Naive thymus-derived CD4-positive, alpha-beta T cell (primary cell): ENCODE data around the gene TTBK1. TPM values are rescaled to one million over a fixed set of nuclear protein-coding genes. Genes with fewer than 3 reads are reported as not detected.

Experiments
- ATAC-seq: fragments of 150-1000 bp; cut with Tn5 transposase; 2 replicates; pipeline ENCODE4 v1.10.0; 2021; ENCODE audit warnings: mild to moderate bottlenecking, moderate library complexity
- CTCF ChIA-PET: fragments of 350-600 bp; sonication (Branson Sonifier 250); formaldehyde crosslinking; loops from one replicate; lab custom pipeline; 2021; ENCODE audit warnings: antibody characterized with exemption; lab: Charles Lee
- POLR2A ChIA-PET: fragments of 350-600 bp; sonication (Branson Sonifier 250); formaldehyde crosslinking; loops from one replicate; lab custom pipeline; 2021; ENCODE audit warnings: antibody characterized with exemption, inconsistent platforms; lab: Charles Lee
- DNase-seq, 9 donors: peaks; one replicate each; pipeline versions ENCODE4 v3.0.0 to v3.0.0-alpha.2; 2020 to 2022; ENCODE audit warnings: mixed read lengths in 1 of 9
- H3K27ac ChIP-seq: one replicate; pipeline ENCODE4 v1.7.0; 2013; ENCODE audit warnings: mild to moderate bottlenecking, low read depth, low read length, moderate library complexity
- H3K27me3 ChIP-seq, 2 donors: one replicate each; pipeline ENCODE4 v1.7.0; 2013; ENCODE audit warnings: low read length in 2 of 2, mild to moderate bottlenecking in 2 of 2, moderate library complexity in 2 of 2; ENCODE audit not compliant: control insufficient read depth in 2 of 2, insufficient read depth in 2 of 2
- H3K36me3 ChIP-seq, 3 experiments: 1 replicate in 2 of 3; 2 replicates in 1 of 3; pipeline ENCODE4 v1.7.0; 2013; ENCODE audit warnings: low read length in 3 of 3, mild to moderate bottlenecking in 3 of 3, moderate library complexity in 1 of 3; ENCODE audit not compliant: insufficient read depth in 3 of 3, control insufficient read depth in 2 of 3
- H3K4me1 ChIP-seq, 2 donors: one replicate each; pipeline ENCODE4 v1.7.0; 2013; ENCODE audit warnings: low read length in 2 of 2, mild to moderate bottlenecking in 2 of 2, moderate library complexity in 1 of 2; ENCODE audit not compliant: control insufficient read depth in 2 of 2, insufficient read depth in 2 of 2
- H3K4me3 ChIP-seq: 2 replicates; pipeline ENCODE4 v1.7.0; 2013; ENCODE audit warnings: mild to moderate bottlenecking, low read length
- H3K9me3 ChIP-seq, 3 experiments: 1 replicate in 2 of 3; 2 replicates in 1 of 3; pipeline ENCODE4 v1.7.0; 2013; ENCODE audit warnings: low read length in 3 of 3; ENCODE audit not compliant: control insufficient read depth in 2 of 3
- H3K27ac Mint-ChIP-seq, 9 donors: one replicate each; pipeline ENCODE4 v1.8.0; 2020 to 2022; ENCODE audit warnings: mixed read lengths in 9 of 9, mild to moderate bottlenecking in 8 of 9, moderate library complexity in 5 of 9, inconsistent platforms in 2 of 9
- H3K27me3 Mint-ChIP-seq, 5 donors: one replicate each; pipeline ENCODE4 v1.8.0; 2021 to 2022; ENCODE audit warnings: mixed read lengths in 5 of 5, mild to moderate bottlenecking in 1 of 5
- H3K36me3 Mint-ChIP-seq, 5 donors: one replicate each; pipeline ENCODE4 v1.8.0; 2020 to 2022; ENCODE audit warnings: mixed read lengths in 5 of 5, mild to moderate bottlenecking in 3 of 5, inconsistent platforms in 1 of 5
- H3K4me1 Mint-ChIP-seq, 7 donors: one replicate each; pipeline ENCODE4 v1.8.0; 2020 to 2022; ENCODE audit warnings: mixed read lengths in 7 of 7, mild to moderate bottlenecking in 3 of 7, inconsistent platforms in 1 of 7
- H3K4me3 Mint-ChIP-seq, 10 donors: one replicate each; pipeline ENCODE4 v1.8.0; 2020 to 2022; ENCODE audit warnings: mild to moderate bottlenecking in 10 of 10, mixed read lengths in 10 of 10, moderate library complexity in 6 of 10, inconsistent platforms in 2 of 10
- H3K9me3 Mint-ChIP-seq, 11 donors: one replicate each; pipeline ENCODE4 v1.8.0; 2020 to 2022; ENCODE audit warnings: mixed read lengths in 11 of 11, mild to moderate bottlenecking in 4 of 11, inconsistent platforms in 1 of 11, moderate library complexity in 1 of 11
- intact Hi-C, 2 donors: fragments of 100-400 bp; cut with micrococcal nuclease; formaldehyde crosslinking; loops; one replicate each; pipeline ENCODE4 v1.15.1; 2023
- polyA plus RNA-seq, 2 donors: library from polyadenylated mRNA; unstranded; fragments of 300-500 nt; fragmentation: Illumina TruSeq; gene quantifications; one replicate each; pipeline ENCODE4 v1.2.3, GENCODE V29; 2021
- total RNA-seq, 6 experiments: library from RNA in 5 of 6; stranded (reverse) in 5 of 6; gene quantifications; 1 replicate in 5 of 6; 2 replicates in 1 of 6; pipeline ENCODE4 v1.2.3 and lab custom pipeline; 2021 to 2026

Gene TTBK1
- total and polyA plus RNA-seq, 7 experiments from 2014 or later = 0.05 to 0.29 TPM; not detected in 5

GRCh38 chr6:43296780-43297497 is 53.7 kb downstream of the TTBK1 start:
- CTCF ChIA-PET = interaction anchor here (1.1 kb wide), 1 partner anchor 210 kb away, joined by 3 read pairs; no protein-coding TSS in a partner anchor
- DNase-seq = no peak
- H3K27me3 Mint-ChIP-seq = peaks cover 0 to 12% (median 7%) of the 10 kb centered on the region in 5 donors
- Histone ChIP-seq H3K4me3 (no peak overlapping the region), H3K4me1 (no peaks in the 10 kb centered on the region), H3K27ac (no peak overlapping the region), H3K9me3 (no peaks in the 10 kb centered on the region), H3K36me3 (no peaks in the 10 kb centered on the region), H3K27me3 (no peaks in the 10 kb centered on the region)
- peaks cover 0 to 7% (median 0%) of the 10 kb centered on the region in 7 donors for H3K4me1 Mint-ChIP-seq
- H3K36me3 Mint-ChIP-seq = no peaks in the 10 kb centered on the region
- no peak for ATAC-seq
- intact Hi-C loops = no loop called here
- no peaks in the 10 kb centered on the region for H3K9me3 Mint-ChIP-seq
- no peak overlapping the region for H3K27ac Mint-ChIP-seq
- no peak overlapping the region for H3K4me3 Mint-ChIP-seq
- POLR2A ChIA-PET = interaction anchor here (1.1 kb wide), 1 partner anchor 185 kb away, joined by 3 read pairs; no protein-coding TSS in a partner anchor

GRCh38 chr6:43297644-43298564 is 54.6 kb downstream of the TTBK1 start, which contains the start of gene SLC22A7:
SLC22A7 (plus strand) TSS chr6:43298260; CDS start chr6:43298359, 99 bp downstream.
- Histone ChIP-seq H3K4me1 (no peaks in the 10 kb centered on the region), H3K27ac (no peak within 1 kb of the TSS), H3K9me3 (no peaks in the 10 kb centered on the region), H3K27me3 (no peaks in the 10 kb centered on the region), H3K36me3 (no peaks in the 10 kb centered on the region), H3K4me3 (no peak within 1 kb of the TSS)
- H3K27me3 Mint-ChIP-seq = peaks cover 0 to 9% (median 7%) of the 10 kb centered on the region in 5 donors
- H3K4me3 Mint-ChIP-seq = no peak within 1 kb of the TSS
- ATAC-seq = no peak
- no peak within 1 kb of the TSS for H3K27ac Mint-ChIP-seq
- POLR2A ChIA-PET = interaction anchor here (0.6 kb wide), 1 partner anchor 10 kb away, joined by 3 read pairs; no protein-coding TSS in a partner anchor
- no peaks in the 10 kb centered on the region for H3K36me3 Mint-ChIP-seq
- H3K9me3 Mint-ChIP-seq = no peaks in the 10 kb centered on the region
- DNase-seq = no peak
- CTCF ChIA-PET = interaction anchor here (0.6 kb wide), 1 partner anchor 9 kb away, joined by 3 read pairs; no protein-coding TSS in a partner anchor
- peaks cover 0 to 7% (median 0%) of the 10 kb centered on the region in 7 donors for H3K4me1 Mint-ChIP-seq
- intact Hi-C loops = no loop called here

- no peaks in the 10 kb centered on the region for H3K27me3 ChIP-seq
- ChIA-PET POLR2A (interaction anchor here (0.5 to 0.6 kb wide), 2 partner anchors 9 to 158 kb away, joined by 3 read pairs; no protein-coding TSS in a partner anchor), CTCF (interaction anchor here (0.6 kb wide), 1 partner anchor 56 kb away, joined by 3 read pairs; the partner anchor contains the start of gene TTBK1)
- ATAC-seq (no peak), DNase-seq (no peak)
- H3K4me1 Mint-ChIP-seq = peaks cover 0 to 7% (median 0%) of the 10 kb centered on the region in 7 donors
- no peaks in the 10 kb centered on the region for H3K36me3 ChIP-seq
- H3K27ac Mint-ChIP-seq = no peak overlapping the region
- H3K9me3 Mint-ChIP-seq = no peaks in the 10 kb centered on the region
- peaks cover 0 to 9% (median 7%) of the 10 kb centered on the region in 5 donors for H3K27me3 Mint-ChIP-seq
- no peak overlapping the region for H3K4me3 ChIP-seq
- H3K9me3 ChIP-seq = no peaks in the 10 kb centered on the region
- H3K27ac ChIP-seq = no peak overlapping the region
- H3K4me1 ChIP-seq = no peaks in the 10 kb centered on the region
- intact Hi-C loops = no loop called here
- H3K4me3 Mint-ChIP-seq = no peak overlapping the region
- H3K36me3 Mint-ChIP-seq = no peaks in the 10 kb centered on the region
These were observed 55.5 kb downstream of the TTBK1 start for GRCh38 chr6:43298565-43299337.

- no peak overlapping the region for H3K27ac ChIP-seq
- no peaks in the 10 kb centered on the region for H3K4me1 ChIP-seq
- CTCF ChIA-PET = interaction anchor here (0.6 kb wide), 1 partner anchor 56 kb away, joined by 3 read pairs; the partner anchor contains the start of gene TTBK1
- POLR2A ChIA-PET = interaction anchor here (0.5 kb wide), 1 partner anchor 159 kb away, joined by 3 read pairs; no protein-coding TSS in a partner anchor
- Mint-ChIP-seq H3K27ac (peak overlapping the region in 1 of 9 donors; percentile 28), H3K4me3 (peak overlapping the region in 1 of 10 donors; percentile 30), H3K27me3 (peaks cover 0 to 9% (median 7%) of the 10 kb centered on the region in 5 donors), H3K9me3 (no peaks in the 10 kb centered on the region), H3K4me1 (peaks cover 0 to 7% (median 0%) of the 10 kb centered on the region in 7 donors), H3K36me3 (no peaks in the 10 kb centered on the region)
- no peak overlapping the region for H3K4me3 ChIP-seq
- no peaks in the 10 kb centered on the region for H3K36me3 ChIP-seq
- ATAC-seq (no peak), DNase-seq (no peak)
- no peaks in the 10 kb centered on the region for H3K27me3 ChIP-seq
- H3K9me3 ChIP-seq = no peaks in the 10 kb centered on the region
- intact Hi-C loops = no loop called here
These were observed 56.3 kb downstream of the TTBK1 start for GRCh38 chr6:43299338-43300293.

- Mint-ChIP-seq H3K27ac (no peak overlapping the region), H3K36me3 (no peaks in the 10 kb centered on the region), H3K4me3 (no peak overlapping the region), H3K27me3 (peaks cover 0 to 9% (median 7%) of the 10 kb centered on the region in 5 donors), H3K4me1 (peaks cover 0 to 7% (median 0%) of the 10 kb centered on the region in 7 donors), H3K9me3 (no peaks in the 10 kb centered on the region)
- ATAC-seq = no peak
- Histone ChIP-seq H3K9me3 (no peaks in the 10 kb centered on the region), H3K27ac (no peak overlapping the region), H3K4me1 (no peaks in the 10 kb centered on the region), H3K36me3 (no peaks in the 10 kb centered on the region), H3K4me3 (no peak overlapping the region), H3K27me3 (no peaks in the 10 kb centered on the region)
- POLR2A ChIA-PET = interaction anchor here (0.5 kb wide), 1 partner anchor 12 kb away, joined by 3 read pairs; no protein-coding TSS in a partner anchor
- CTCF ChIA-PET = interaction anchor here (0.6 kb wide), 1 partner anchor 162 kb away, joined by 5 read pairs; no protein-coding TSS in a partner anchor
- DNase-seq = no peak
- intact Hi-C loops = no loop called here
These were observed 58.0 kb downstream of the TTBK1 start for GRCh38 chr6:43301081-43301870.
